HK-2 (cell line): ENCODE data around the gene SERHL2.
"Not testable (repeated sequence)": the region's sequence is repeated elsewhere in the genome, so short reads cannot be mapped to it uniquely, and the experiment has no call there.

Source experiments
- DNase-seq: peaks from one replicate; pipeline ENCODE4 v3.0.0-alpha.2; 2018; ENCODE audit not compliant: unreplicated experiment

The SERHL2 gene

DNA sequence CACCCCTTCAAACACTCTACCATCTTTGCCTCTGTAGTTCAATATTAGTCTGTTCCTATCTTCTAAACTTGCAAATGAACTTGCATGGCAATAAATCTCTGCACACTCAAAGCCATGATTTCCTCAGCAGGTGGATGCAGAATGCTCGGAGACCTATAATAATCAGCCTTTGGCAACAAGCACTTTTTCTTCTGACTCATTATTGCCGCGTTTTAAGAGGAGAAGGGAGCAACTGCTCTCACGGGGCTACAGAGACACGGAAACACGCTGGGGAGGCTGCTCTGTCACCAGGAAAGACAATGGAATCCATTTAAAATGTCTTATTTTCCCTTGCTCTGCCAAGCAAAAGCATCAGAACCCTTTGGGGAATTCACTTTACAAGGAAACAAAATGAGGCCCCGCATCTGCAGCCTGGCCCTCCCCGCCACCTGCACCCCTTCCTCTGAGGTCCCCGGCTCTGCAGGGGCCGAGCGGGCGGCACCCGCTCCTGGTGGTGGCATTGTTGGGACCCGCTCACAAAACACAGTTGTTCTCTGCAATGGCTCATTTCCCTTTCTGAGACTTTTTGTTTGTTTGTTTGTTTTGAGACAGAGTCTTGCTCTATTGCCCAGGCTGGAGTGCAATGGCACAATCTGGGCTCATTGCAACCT, 18.5 kb upstream of the SERHL2 start:
- not testable (repeated sequence) for DNase-seq

DNA sequence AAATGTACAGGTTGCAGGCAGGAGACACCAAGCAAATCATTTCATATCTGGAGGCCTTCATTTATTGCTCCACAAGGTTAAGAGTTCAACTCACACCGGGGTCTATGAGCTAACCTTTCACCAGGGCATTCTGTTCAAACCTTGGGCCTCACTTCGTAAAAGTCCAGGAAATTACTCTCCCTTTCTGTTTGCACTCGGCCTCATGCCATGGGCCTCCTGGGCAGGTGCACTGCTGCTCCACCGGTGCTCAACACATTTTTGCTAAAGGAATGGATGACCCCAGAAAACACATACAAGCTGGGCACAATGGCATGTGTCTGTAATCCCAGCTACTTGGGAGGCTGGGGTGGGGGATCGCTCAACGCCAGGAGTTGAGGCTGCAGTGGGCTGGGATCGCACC, 17.6 kb upstream of the SERHL2 start:
- DNase-seq, result no peak

GRCh38 chr22:42536634-42537033, 17.1 kb upstream of the SERHL2 start:
- DNase-seq, result not testable (repeated sequence)

DNA sequence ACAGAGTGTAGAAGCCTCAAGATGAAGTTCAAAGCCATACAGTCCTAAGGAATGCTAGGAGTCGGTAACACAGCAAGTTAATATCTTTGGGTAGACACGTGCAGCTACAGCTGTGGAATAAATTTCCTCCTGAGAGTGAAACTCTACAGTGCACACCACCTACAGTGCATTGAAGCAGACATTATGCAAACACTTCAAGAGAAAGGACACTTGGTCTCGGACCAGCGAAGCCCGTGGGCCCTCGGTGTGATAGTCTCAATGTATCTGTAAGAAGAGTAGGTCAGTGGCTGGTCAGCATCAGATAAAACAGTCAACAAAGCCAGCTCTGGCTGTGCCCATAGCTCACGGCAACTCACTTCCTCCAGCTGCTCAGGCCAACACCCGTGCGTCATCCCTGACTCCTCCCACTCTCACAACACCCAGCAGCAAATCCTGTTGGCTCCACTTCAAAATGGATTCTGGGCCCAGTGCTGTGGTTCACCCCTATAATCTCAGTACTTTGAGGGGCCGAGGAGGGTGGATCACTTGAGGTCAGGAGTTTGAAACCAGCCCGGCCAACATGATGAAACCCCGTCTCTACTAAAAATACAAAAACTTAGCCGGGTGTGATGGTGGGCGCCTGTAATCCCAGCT, 16.4 kb upstream of the SERHL2 start:
- not testable (repeated sequence) for DNase-seq

GRCh38 chr22:42539236-42539771, 14.5 kb upstream of the SERHL2 start:
- not testable (repeated sequence) for DNase-seq

GRCh38 chr22:42544686-42545085, 9.1 kb upstream of the SERHL2 start:
- no peak for DNase-seq

DNA sequence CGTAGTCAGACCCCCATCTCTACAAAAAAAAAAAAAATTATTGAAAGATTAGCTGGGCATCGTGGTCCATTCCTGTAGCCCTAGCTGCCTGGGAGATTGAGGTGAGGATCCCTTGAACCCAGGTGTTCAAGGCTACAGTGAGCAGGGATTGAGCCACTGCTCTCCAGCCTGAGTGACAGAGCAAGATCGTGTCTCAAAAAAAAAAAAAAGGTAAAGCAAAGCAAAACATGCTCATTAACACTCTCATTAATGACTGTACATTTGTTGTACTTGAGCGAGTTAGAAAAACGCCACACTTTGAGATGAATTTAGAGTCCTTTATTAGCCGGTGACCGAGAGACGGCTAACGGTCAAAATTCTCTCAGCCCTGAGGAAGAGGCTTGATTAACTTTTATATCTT, 6.2 kb upstream of the SERHL2 start:
- DNase-seq, result no peak

DNA sequence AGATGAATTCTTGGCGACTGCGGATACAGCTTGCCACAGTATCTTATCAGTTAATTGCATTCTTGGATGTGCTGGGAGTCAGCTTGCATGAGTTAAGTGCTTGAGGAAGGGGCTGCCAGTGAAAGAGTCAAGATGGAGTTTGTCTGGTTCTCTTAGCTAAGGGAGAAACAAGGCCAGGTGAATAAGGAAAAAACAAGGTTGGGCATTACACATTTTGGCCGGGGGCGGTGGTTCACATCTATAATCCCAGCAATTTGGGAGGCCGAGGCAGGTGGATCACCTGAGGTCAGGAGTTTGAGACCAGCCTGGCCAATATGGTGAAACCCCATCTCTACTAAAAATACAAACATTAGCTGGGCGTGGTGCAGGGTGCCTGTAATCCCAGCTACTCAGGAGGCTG, 5.6 kb upstream of the SERHL2 start:
- DNase-seq, result not testable (repeated sequence)

GRCh38 chr22:42548597-42549330, 5.0 kb upstream of the SERHL2 start:
- no peak for DNase-seq

DNA sequence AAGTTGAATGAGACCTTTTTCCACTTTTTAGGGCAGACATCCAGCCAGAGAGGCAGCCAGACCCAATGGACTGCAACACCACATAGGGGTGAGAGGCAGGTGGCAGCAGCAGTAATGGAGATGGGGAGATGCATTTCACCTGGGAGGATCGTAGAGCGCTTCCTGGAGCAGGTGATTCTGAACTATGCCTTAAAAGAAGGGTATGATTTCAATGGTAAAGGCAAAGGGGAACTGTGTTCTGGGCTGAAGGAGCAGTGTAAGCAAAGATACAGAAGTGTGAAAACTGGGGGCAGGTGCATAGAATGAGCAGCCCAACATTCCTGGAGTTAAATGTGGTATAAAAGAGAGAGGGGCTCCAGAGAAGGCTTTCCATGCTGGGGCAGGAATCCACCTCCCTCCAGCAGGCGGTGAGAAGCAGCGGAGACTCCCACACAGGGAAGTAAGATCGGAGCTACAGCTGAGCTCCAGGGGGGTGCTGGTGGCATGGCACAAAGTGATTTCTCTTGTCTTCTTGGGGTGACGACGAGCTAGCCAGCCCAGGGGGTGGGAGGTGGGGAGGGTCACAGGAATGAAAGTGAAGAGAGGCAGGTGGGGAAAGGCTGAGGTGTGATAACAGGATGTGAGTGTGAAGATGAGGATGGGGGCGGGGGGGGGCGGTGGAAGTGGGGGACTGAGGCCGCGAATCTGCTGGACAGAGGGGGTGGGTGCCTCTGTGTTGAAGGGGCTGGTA, 4.3 kb upstream of the SERHL2 start:
- no peak for DNase-seq

- DNase-seq, result not testable (repeated sequence)
Measured at GRCh38 chr22:42552294-42552647, 1.5 kb upstream of the SERHL2 start.

DNA sequence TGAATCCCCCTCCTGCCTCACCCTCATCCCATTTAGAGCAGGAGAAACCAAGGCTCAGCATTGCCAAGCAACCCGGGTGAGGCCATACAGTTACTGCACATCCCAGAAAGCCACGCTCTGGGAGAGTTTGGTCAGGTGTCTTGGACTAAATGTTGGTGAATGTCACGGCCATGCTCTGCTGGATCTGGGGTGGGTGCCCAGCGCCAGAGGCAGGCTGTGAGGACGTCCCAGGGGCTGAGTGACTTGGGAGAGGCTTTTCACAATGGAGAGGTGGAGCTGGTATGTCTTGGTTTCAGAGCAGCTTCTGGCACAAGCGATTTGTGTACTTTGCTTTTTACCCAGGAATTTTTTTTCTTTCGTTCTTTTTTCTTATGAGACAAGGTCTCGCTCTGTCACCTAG, 6.6 kb downstream of the SERHL2 start:
- no peak for DNase-seq

GRCh38 chr22:42560781-42561180, 7.0 kb downstream of the SERHL2 start:
- no peak for DNase-seq

GRCh38 chr22:42561856-42562255, 8.1 kb downstream of the SERHL2 start:
- no peak for DNase-seq

GRCh38 chr22:42562279-42562678, 8.5 kb downstream of the SERHL2 start:
- DNase-seq, result no peak

DNA sequence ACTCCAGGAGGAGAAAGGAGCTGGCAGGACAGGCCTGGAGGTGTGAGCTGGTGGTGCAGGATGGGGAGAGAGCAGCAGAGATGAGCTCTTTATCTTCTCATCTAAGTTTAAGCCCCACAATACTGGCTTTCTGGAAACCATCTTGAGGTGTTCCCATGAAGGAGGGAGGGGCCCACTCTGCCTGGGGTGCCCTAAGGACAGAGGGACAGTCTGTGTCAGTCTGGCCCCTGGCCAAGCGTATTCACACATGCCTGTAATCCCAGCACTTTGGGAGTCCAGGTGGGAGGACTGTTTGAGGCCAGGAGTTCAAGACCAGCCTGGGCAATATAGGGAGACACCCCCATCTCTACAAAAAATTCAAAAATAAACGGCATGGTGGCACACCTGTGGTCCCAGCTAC, 8.9 kb downstream of the SERHL2 start:
- DNase-seq, result no peak

- not testable (repeated sequence) for DNase-seq
Measured at GRCh38 chr22:42563943-42564342, 10.2 kb downstream of the SERHL2 start.

GRCh38 chr22:42564699-42565098, 10.9 kb downstream of the SERHL2 start:
- no peak for DNase-seq

DNA sequence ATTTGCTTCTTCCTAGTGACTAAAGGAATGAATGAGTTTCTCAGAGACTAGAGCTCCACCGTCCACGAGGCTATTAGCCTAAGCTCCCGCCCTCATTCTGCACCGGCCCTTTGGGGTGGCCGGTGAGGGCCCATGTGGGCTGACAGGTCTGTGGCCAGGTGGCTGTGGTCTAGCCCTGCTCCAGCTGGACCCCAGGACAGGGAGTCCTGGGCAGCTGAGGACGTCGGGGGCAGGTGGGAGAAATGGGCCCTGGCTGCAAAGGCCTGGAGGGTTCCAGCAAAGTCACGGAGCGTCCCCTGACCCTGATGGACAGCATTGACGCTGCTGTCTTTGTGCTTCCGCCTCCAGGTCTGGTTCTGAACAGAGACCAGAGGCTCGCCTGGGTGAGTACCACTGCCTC, 12.2 kb downstream of the SERHL2 start:
- no peak for DNase-seq

- DNase-seq, result not testable (repeated sequence)
Measured at GRCh38 chr22:42567950-42568349, 14.2 kb downstream of the SERHL2 start.

- not testable (repeated sequence) for DNase-seq
Measured at GRCh38 chr22:42570580-42570979, 16.8 kb downstream of the SERHL2 start.

GRCh38 chr22:42571068-42571467, 17.3 kb downstream of the SERHL2 start:
- DNase-seq, result not testable (repeated sequence)
